C4-2B (cell line): ENCODE data around the gene PAXX.

ENCODE experiments used
- ZFX ChIP-seq: fragments of 450-650 bp; IDR thresholded peaks from 2 replicates; pipeline ENCODE4 v1.6.1; 2017
- TF ChIP-seq, protein P1 (sequence below): fragments of 450-650 bp; conservative IDR thresholded peaks from 2 replicates; pipeline ENCODE4 v1.5.1; 2017; ENCODE audit warnings: mild to moderate bottlenecking

GRCh38 chr9:137038916-137039315, 46.7 kb downstream of the PAXX start:
- TF ChIP-seq, protein P1, sequence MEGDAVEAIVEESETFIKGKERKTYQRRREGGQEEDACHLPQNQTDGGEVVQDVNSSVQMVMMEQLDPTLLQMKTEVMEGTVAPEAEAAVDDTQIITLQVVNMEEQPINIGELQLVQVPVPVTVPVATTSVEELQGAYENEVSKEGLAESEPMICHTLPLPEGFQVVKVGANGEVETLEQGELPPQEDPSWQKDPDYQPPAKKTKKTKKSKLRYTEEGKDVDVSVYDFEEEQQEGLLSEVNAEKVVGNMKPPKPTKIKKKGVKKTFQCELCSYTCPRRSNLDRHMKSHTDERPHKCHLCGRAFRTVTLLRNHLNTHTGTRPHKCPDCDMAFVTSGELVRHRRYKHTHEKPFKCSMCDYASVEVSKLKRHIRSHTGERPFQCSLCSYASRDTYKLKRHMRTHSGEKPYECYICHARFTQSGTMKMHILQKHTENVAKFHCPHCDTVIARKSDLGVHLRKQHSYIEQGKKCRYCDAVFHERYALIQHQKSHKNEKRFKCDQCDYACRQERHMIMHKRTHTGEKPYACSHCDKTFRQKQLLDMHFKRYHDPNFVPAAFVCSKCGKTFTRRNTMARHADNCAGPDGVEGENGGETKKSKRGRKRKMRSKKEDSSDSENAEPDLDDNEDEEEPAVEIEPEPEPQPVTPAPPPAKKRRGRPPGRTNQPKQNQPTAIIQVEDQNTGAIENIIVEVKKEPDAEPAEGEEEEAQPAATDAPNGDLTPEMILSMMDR: no peak
- TF ChIP-seq ZFX: no peak
